Activated CD8-positive, alpha-beta T cell treated with anti-CD3 and anti-CD28 coated beads, Interleukin-2, amount 10 ng/mL, durations not matched to agents 7 days and 5 days (primary cell): Measurements from ENCODE around the gene AK3. TPM values are rescaled to one million over a fixed set of nuclear protein-coding genes. Genes with fewer than 3 reads are reported as not detected.
A peak's percentile ranks its signal among the peaks of the same experiment; 100 is the strongest.

ENCODE experiments used
- ATAC-seq: fragments of 150-1000 bp; cut with Tn5 transposase; one replicate; pipeline ENCODE4 v1.10.0; 2021; ENCODE audit warnings: moderate library complexity
- CTCF ChIA-PET: fragments of 350-600 bp; sonication (Branson Sonifier 250); formaldehyde crosslinking; loops from one replicate; lab custom pipeline; 2021; ENCODE audit warnings: antibody characterized with exemption; lab: Charles Lee
- POLR2A ChIA-PET: fragments of 350-600 bp; sonication (Branson Sonifier 250); formaldehyde crosslinking; loops from one replicate; lab custom pipeline; 2021; ENCODE audit warnings: antibody characterized with exemption; lab: Charles Lee
- DNase-seq: peaks from one replicate; pipeline ENCODE4 v3.0.0-alpha.2; 2020
- H3K27ac Mint-ChIP-seq: one replicate; pipeline ENCODE4 v1.8.0; 2021; ENCODE audit warnings: mild to moderate bottlenecking, mixed read lengths
- H3K27me3 Mint-ChIP-seq: one replicate; pipeline ENCODE4 v1.8.0; 2021; ENCODE audit warnings: low read depth, mixed read lengths
- H3K36me3 Mint-ChIP-seq: one replicate; pipeline ENCODE4 v1.8.0; 2021; ENCODE audit warnings: low read depth, mixed read lengths
- H3K4me1 Mint-ChIP-seq: one replicate; pipeline ENCODE4 v1.8.0; 2021; ENCODE audit warnings: low read depth, mixed read lengths
- H3K4me3 Mint-ChIP-seq: one replicate; pipeline ENCODE4 v1.8.0; 2021; ENCODE audit warnings: mild to moderate bottlenecking, mixed read lengths
- H3K9me3 Mint-ChIP-seq: one replicate; pipeline ENCODE4 v1.8.0; 2022; ENCODE audit warnings: mixed read lengths; ENCODE audit not compliant: insufficient read depth
- total RNA-seq, 2 experiments: library from RNA; stranded (reverse); gene quantifications; one replicate each; pipeline ENCODE4 v1.2.3, GENCODE V29; 2021

Gene AK3
- total RNA-seq, 2 experiments from 2014 or later, result 34.8 to 35.4 TPM

GRCh38 chr9:4704129-4704528 is 36.9 kb downstream of the AK3 start:
- no peak for DNase-seq
- no peaks in the 10 kb centered on the region for H3K9me3 Mint-ChIP-seq
- ATAC-seq, result no peak
- no peak overlapping the region for H3K27ac Mint-ChIP-seq
- peaks cover 56% of the 10 kb centered on the region for H3K36me3 Mint-ChIP-seq
- ChIA-PET CTCF (no interaction called here), POLR2A (no interaction called here)
- peaks cover 7% of the 10 kb centered on the region for H3K4me1 Mint-ChIP-seq
- H3K27me3 Mint-ChIP-seq, result no peaks in the 10 kb centered on the region
- H3K4me3 Mint-ChIP-seq, result no peak overlapping the region

DNA sequence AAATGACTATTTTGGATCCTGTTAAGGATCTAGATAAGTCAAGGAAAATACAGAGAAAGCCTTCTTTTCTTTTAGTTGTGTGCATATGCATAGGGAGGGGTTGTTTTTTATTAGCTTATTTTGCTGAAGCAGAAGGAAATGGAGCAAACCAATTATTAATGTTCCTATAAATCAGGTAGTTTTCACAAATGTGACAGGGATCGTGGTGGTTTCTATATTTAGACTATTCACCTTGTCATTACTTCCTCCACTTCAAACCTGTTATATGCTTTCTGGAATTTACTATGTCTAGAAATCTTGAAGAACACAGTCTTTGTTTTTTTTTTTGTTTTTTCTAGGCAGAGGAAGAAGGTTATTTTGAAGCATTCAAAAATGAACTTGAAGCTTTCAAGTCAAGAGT is 39.5 kb downstream of the AK3 start:
- no peaks in the 10 kb centered on the region for H3K4me1 Mint-ChIP-seq
- no peak for ATAC-seq
- DNase-seq, result no peak
- ChIA-PET CTCF (interaction anchor here (1.2 kb wide), 1 partner anchor 58 kb away, joined by 3 read pairs; no protein-coding TSS in a partner anchor), POLR2A (interaction anchor here (2.1 kb wide), 1 partner anchor 39 kb away, joined by 4 read pairs; no protein-coding TSS in a partner anchor)
- H3K9me3 Mint-ChIP-seq, result no peaks in the 10 kb centered on the region
- no peak overlapping the region for H3K4me3 Mint-ChIP-seq
- H3K27me3 Mint-ChIP-seq, result no peaks in the 10 kb centered on the region
- H3K27ac Mint-ChIP-seq, result no peak overlapping the region
- H3K36me3 Mint-ChIP-seq, result peaks cover 51% of the 10 kb centered on the region

- no peaks in the 10 kb centered on the region for H3K27me3 Mint-ChIP-seq
- POLR2A ChIA-PET, result interaction anchor here (2.1 kb wide), 1 partner anchor 40 kb away, joined by 4 read pairs; no protein-coding TSS in a partner anchor
- H3K9me3 Mint-ChIP-seq, result no peaks in the 10 kb centered on the region
- CTCF ChIA-PET, result interaction anchor here (1.2 kb wide), 1 partner anchor 58 kb away, joined by 3 read pairs; no protein-coding TSS in a partner anchor
- no peak overlapping the region for H3K27ac Mint-ChIP-seq
- H3K36me3 Mint-ChIP-seq, result peaks cover 45% of the 10 kb centered on the region
- no peak overlapping the region for H3K4me3 Mint-ChIP-seq
- no peaks in the 10 kb centered on the region for H3K4me1 Mint-ChIP-seq
- DNase-seq, result no peak
- ATAC-seq, result no peak
Observed at GRCh38 chr9:4700932-4701331, 40.1 kb downstream of the AK3 start.

DNA sequence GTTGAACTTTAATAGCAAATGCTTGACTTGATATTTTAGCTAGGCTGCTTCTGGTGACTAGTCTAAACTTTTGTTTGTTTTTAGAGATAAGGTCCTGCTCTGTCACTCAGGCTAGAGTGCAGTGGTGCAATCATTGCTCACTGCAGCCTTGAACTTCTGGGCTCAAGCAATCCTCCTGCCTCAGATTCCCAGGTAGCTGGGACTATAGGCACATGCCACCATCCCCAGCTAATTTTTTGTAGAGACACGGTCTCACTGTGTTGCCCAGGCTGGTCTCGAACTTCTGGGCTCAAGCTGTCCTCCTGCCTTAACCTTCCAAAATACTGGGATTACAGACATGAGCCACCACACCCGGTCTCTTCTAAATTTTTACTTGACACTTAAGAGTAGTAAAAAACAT is 40.9 kb downstream of the AK3 start:
- Mint-ChIP-seq H3K9me3 (no peaks in the 10 kb centered on the region), H3K27me3 (no peaks in the 10 kb centered on the region), H3K36me3 (peaks cover 44% of the 10 kb centered on the region), H3K4me1 (no peaks in the 10 kb centered on the region), H3K27ac (no peak overlapping the region), H3K4me3 (no peak overlapping the region)
- POLR2A ChIA-PET, result no interaction called here
- no peak for DNase-seq
- CTCF ChIA-PET, result no interaction called here
- ATAC-seq, result no peak

DNA sequence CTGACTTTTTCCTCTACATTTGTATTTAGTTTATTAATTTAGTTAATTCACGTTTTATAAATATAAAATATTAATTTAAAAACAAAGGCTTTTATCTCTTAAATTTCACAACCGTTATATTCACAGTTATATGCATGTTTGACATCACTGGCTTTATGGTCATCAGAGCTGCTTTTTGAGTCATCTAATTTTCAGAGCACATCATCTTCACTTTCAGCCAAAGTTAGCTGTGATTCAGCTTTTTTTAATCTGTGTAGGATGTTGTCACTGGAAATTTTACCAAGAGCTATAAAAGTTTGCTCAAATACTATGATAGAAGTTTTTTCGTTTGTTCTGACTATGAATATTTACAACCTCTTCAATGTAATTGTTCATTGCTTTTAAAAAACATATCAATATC is 49.2 kb downstream of the AK3 start:
- peaks cover 30% of the 10 kb centered on the region for H3K36me3 Mint-ChIP-seq
- DNase-seq, result no peak
- H3K9me3 Mint-ChIP-seq, result no peaks in the 10 kb centered on the region
- no peak for ATAC-seq
- no peak overlapping the region for H3K27ac Mint-ChIP-seq
- CTCF ChIA-PET, result no interaction called here
- H3K27me3 Mint-ChIP-seq, result no peaks in the 10 kb centered on the region
- no peak overlapping the region for H3K4me3 Mint-ChIP-seq
- POLR2A ChIA-PET, result no interaction called here
- H3K4me1 Mint-ChIP-seq, result peaks cover 5% of the 10 kb centered on the region

DNA sequence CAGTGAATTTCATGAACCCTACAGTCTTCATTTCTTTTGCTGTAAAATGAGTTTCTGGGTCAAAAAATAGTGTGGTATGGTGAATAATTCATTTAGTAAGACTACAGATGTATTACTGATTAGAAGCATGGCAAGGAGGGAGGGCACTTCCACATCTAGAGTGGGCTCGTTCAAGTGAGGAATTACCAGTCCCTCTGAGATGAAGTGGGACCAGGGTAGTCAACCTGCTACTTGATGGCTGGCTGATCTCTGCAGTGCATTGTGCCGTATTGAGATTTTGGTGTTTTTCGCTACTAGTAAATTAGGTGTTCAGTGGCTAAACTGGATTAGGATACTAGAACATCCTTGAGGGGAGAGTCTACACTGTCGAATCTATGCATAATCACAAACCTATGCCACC is 50.9 kb downstream of the AK3 start:
- no peaks in the 10 kb centered on the region for H3K27me3 Mint-ChIP-seq
- CTCF ChIA-PET, result no interaction called here
- peaks cover 5% of the 10 kb centered on the region for H3K4me1 Mint-ChIP-seq
- POLR2A ChIA-PET, result no interaction called here
- no peak overlapping the region for H3K4me3 Mint-ChIP-seq
- DNase-seq (no peak), ATAC-seq (no peak)
- H3K36me3 Mint-ChIP-seq, result peaks cover 41% of the 10 kb centered on the region
- no peaks in the 10 kb centered on the region for H3K9me3 Mint-ChIP-seq
- peak overlapping the region; percentile 26 for H3K27ac Mint-ChIP-seq

- DNase-seq, result no peak
- Mint-ChIP-seq H3K4me1 (peaks cover 5% of the 10 kb centered on the region), H3K4me3 (no peak overlapping the region), H3K27me3 (no peaks in the 10 kb centered on the region), H3K9me3 (no peaks in the 10 kb centered on the region), H3K27ac (no peak overlapping the region), H3K36me3 (peaks cover 43% of the 10 kb centered on the region)
- CTCF ChIA-PET, result no interaction called here
- ATAC-seq, result no peak
- POLR2A ChIA-PET, result no interaction called here
Observed at GRCh38 chr9:4689687-4690104, 51.3 kb downstream of the AK3 start.

DNA sequence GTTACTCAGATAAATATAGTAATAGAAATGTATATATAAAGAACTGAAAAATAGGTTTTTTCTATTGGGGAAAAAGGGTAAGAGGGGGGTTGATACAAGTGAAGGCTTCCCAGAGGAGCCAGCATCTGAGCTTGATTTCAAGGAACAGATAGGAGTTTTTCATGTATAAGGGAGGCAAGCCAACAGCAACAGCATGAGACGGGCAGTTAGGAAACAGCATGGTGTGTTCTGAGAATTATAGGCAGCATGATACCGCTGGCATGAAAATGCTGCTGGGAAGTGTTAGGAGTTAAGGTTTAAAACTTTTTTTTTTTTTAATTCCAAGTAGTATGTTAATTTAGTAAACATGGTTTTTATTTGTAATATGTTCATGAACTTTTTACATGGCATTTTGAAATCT is 52.0 kb downstream of the AK3 start:
- Mint-ChIP-seq H3K4me3 (no peak overlapping the region), H3K36me3 (peaks cover 39% of the 10 kb centered on the region), H3K27ac (no peak overlapping the region), H3K27me3 (no peaks in the 10 kb centered on the region), H3K4me1 (peaks cover 5% of the 10 kb centered on the region), H3K9me3 (no peaks in the 10 kb centered on the region)
- DNase-seq (no peak), ATAC-seq (no peak)
- ChIA-PET CTCF (no interaction called here), POLR2A (no interaction called here)

DNA sequence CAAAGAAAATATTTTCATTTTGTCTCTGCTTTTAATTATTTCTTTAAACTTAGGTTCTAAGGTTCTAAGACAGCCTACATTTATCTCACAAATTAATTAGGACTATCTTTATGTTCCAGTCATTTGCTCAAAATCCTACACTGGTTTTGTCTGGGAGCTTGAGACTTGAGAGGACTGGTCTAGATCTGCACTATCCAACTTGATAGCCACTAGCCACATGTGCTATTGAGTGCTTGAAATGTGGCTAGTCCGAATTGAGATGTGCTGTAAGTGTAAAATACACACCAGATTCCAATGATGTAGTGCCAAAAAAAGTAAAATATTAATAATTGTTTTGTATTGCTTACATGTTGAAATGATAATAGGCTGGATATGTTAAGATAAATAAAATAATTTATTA is 54.4 kb downstream of the AK3 start:
- Mint-ChIP-seq H3K4me3 (no peak overlapping the region), H3K27me3 (no peaks in the 10 kb centered on the region), H3K36me3 (peaks cover 33% of the 10 kb centered on the region), H3K9me3 (no peaks in the 10 kb centered on the region), H3K27ac (no peak overlapping the region), H3K4me1 (peaks cover 5% of the 10 kb centered on the region)
- POLR2A ChIA-PET, result no interaction called here
- no peak for DNase-seq
- no peak for ATAC-seq
- CTCF ChIA-PET, result interaction anchor here (1.1 kb wide), 1 partner anchor 82 kb away, joined by 3 read pairs; no protein-coding TSS in a partner anchor

DNA sequence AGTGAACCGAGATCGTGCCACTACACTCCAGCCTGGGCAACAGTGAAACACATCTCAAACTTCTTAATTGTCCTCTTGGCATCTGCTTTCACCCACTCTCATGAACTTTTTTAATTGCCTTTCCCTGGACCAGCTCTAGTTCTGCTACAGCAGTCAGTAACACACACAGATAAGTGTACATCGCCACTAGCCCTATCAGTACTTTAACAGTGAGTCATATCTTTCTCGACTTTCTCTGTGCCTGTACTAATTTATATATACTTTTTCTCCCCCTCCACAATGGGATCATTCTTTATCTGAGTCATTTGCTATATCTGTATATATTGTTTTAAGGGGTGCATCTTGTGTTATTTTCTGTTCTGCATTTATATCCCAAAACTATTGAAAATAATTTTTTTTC is 54.9 kb downstream of the AK3 start:
- Mint-ChIP-seq H3K4me1 (peaks cover 5% of the 10 kb centered on the region), H3K4me3 (no peak overlapping the region), H3K9me3 (no peaks in the 10 kb centered on the region), H3K36me3 (peaks cover 30% of the 10 kb centered on the region), H3K27me3 (no peaks in the 10 kb centered on the region), H3K27ac (no peak overlapping the region)
- no peak for DNase-seq
- POLR2A ChIA-PET, result interaction anchor here (1.4 kb wide), 1 partner anchor 55 kb away, joined by 3 read pairs; the partner anchor contains the start of gene AK3
- CTCF ChIA-PET, result interaction anchor here (1.8 kb wide), 1 partner anchor 24 kb away, joined by 4 read pairs; the partner anchor contains the start of gene PLPP6
- no peak for ATAC-seq

DNA sequence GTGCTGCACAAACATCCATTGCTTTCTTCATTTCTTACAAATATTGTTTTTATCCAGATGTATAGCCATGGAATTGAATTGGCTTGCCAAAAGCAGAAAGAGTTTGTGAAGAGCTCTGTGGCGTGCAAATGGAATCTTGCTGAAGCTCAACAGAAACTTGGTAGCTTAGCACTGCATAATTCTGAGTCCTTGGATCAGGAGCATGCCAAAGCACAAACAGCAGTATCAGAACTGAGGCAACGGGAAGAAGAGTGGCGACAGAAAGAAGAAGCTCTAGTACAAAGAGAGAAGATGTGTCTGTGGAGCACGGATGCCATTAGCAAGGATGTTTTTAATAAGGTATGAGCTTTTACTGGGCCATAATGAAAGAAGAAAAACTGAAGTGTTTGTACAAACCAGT is 56.2 kb downstream of the AK3 start:
- Mint-ChIP-seq H3K36me3 (peaks cover 25% of the 10 kb centered on the region), H3K27ac (no peak overlapping the region), H3K9me3 (no peaks in the 10 kb centered on the region), H3K4me1 (peaks cover 2% of the 10 kb centered on the region), H3K27me3 (no peaks in the 10 kb centered on the region), H3K4me3 (no peak overlapping the region)
- CTCF ChIA-PET, result interaction anchor here (0.8 to 1.8 kb wide), 3 partner anchors 21 to 56 kb away, joined by 3 to 4 read pairs (median 4); partner anchors contain the start of genes AK3 and PLPP6
- POLR2A ChIA-PET, result interaction anchor here (0.9 to 1.4 kb wide), 3 partner anchors 10 to 56 kb away, joined by 3 to 4 read pairs (median 3); partner anchors contain the start of gene AK3
- ATAC-seq, result no peak
- no peak for DNase-seq

- Mint-ChIP-seq H3K27ac (no peak overlapping the region), H3K9me3 (no peaks in the 10 kb centered on the region), H3K4me1 (no peaks in the 10 kb centered on the region), H3K36me3 (peaks cover 14% of the 10 kb centered on the region), H3K27me3 (peaks cover 2% of the 10 kb centered on the region), H3K4me3 (no peak overlapping the region)
- DNase-seq (no peak), ATAC-seq (no peak)
- POLR2A ChIA-PET, result interaction anchor here (0.7 kb wide), 1 partner anchor 1156 kb away, joined by 3 read pairs; no protein-coding TSS in a partner anchor
- CTCF ChIA-PET, result interaction anchor here (0.7 to 1.3 kb wide), 4 partner anchors 19 to 769 kb away, joined by 3 to 5 read pairs (median 4); partner anchors contain the start of genes CD274 and PLPP6
Observed at GRCh38 chr9:4680750-4681149, 60.3 kb downstream of the AK3 start.
